Tibial artery (tissue), 4 donors: ENCODE data around the gene C10orf62.

Source experiments
- DNase-seq, 2 donors: peaks; one replicate each; pipeline ENCODE4 v3.0.0-alpha.2; 2019
- H3K27ac ChIP-seq, 2 donors: fragments of 200-600 bp; sonication (generic) in 1 of 2; 1 replicate in 1 of 2; 2 replicates in 1 of 2; pipeline ENCODE4 v1.5.1; 2018 to 2019; ENCODE audit warnings: mild to moderate bottlenecking in 1 of 2
- H3K27me3 ChIP-seq, 2 donors: fragments of 200-600 bp; sonication (generic) in 1 of 2; one replicate each; pipeline versions ENCODE4 v1.5.1 to v1.6.0; 2016 to 2019
- H3K36me3 ChIP-seq, 3 donors: fragments of 200-600 bp; sonication (generic) in 2 of 3; one replicate each; pipeline ENCODE4 v1.5.1; 2016 to 2019; ENCODE audit warnings: mild to moderate bottlenecking in 2 of 3
- H3K4me1 ChIP-seq, 4 donors: fragments of 200-600 bp; sonication (generic) in 2 of 4; 1 replicate in 3 of 4; 2 replicates in 1 of 4; pipeline ENCODE4 v1.5.1; 2016 to 2019
- H3K4me3 ChIP-seq, 2 donors: fragments of 200-600 bp; sonication (generic) in 1 of 2; 1 replicate in 1 of 2; 2 replicates in 1 of 2; pipeline ENCODE4 v1.5.1; 2018 to 2019; ENCODE audit warnings: mild to moderate bottlenecking in 2 of 2
- H3K9me3 ChIP-seq, 3 donors: fragments of 200-600 bp; sonication (generic) in 1 of 3; one replicate each; pipeline ENCODE4 v1.5.1; 2016 to 2019
- intact Hi-C: fragments of 100-400 bp; cut with DNase I; formaldehyde crosslinking; loops from one replicate; pipeline ENCODE4 v1.15.0; 2023; ENCODE audit warnings: low total_unique reads
- TF ChIP-seq, protein P1 (sequence below), 2 experiments: fragments of 200-600 bp in 1 of 2; fragments of 450-650 bp in 1 of 2; IDR thresholded peaks; one replicate each; pipeline ENCODE4 v1.5.1; 2017 to 2019; ENCODE audit warnings: antibody characterized with exemption in 2 of 2, mild to moderate bottlenecking in 1 of 2, moderate library complexity in 1 of 2

C10orf62 gene

GRCh38 chr10:97627731-97628130 lies 38.2 kb downstream of the C10orf62 start:
- H3K36me3 ChIP-seq: no peaks in the 10 kb centered on the region
- TF ChIP-seq, protein P1, sequence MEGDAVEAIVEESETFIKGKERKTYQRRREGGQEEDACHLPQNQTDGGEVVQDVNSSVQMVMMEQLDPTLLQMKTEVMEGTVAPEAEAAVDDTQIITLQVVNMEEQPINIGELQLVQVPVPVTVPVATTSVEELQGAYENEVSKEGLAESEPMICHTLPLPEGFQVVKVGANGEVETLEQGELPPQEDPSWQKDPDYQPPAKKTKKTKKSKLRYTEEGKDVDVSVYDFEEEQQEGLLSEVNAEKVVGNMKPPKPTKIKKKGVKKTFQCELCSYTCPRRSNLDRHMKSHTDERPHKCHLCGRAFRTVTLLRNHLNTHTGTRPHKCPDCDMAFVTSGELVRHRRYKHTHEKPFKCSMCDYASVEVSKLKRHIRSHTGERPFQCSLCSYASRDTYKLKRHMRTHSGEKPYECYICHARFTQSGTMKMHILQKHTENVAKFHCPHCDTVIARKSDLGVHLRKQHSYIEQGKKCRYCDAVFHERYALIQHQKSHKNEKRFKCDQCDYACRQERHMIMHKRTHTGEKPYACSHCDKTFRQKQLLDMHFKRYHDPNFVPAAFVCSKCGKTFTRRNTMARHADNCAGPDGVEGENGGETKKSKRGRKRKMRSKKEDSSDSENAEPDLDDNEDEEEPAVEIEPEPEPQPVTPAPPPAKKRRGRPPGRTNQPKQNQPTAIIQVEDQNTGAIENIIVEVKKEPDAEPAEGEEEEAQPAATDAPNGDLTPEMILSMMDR (IDR thresholded peaks at IDR 0.05): no peak
- H3K27me3 ChIP-seq: no peaks in the 10 kb centered on the region
- H3K4me3 ChIP-seq: no peak overlapping the region
- intact Hi-C loops: no loop called here
- no peaks in the 10 kb centered on the region for H3K9me3 ChIP-seq
- DNase-seq: no peak
- peaks cover 0 to 6% (median 2%) of the 10 kb centered on the region in 4 donors for H3K4me1 ChIP-seq
- no peak overlapping the region for H3K27ac ChIP-seq

DNA sequence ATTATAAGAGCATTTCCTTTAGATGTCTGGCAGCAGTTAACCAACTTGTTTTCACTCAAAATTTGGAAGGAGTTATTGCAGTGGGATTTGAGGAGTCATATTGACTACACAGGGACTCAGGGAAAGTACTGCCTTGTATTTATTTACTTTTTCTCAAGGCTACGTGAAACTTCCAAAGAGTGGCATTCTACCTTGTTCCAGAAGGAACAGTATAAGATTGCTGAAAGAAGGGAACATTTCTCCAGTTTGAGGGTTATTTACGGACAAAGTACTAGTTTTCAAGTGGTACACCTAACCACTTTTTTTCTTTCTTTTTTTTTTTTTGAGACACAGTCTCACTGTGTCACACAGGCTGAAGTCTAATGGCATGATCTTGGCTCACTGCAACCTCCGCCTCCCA lies 38.7 kb downstream of the C10orf62 start:
- H3K27ac ChIP-seq: no peak overlapping the region

DNA sequence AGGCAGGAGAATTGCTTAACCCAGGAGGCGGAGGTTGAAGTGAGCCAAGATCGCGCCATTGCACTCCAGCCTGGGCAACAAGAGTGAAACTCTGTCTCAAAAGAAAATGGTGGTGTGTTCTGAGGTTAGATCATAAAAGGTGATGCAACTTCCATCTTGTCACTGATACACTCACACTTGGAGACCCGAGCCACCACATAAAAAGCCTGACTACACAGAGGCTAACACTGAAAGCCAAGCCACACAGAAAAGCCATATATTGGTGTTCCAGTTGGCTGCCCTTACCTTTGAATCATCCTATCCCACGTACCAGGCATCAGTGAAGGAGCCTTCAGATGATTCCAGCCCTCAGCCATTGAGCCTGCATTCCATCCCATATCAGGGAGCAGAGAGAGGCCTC lies 39.8 kb downstream of the C10orf62 start:
- DNase-seq: no peak
- intact Hi-C loops: no loop called here
- Histone ChIP-seq H3K4me3 (no peak overlapping the region), H3K27ac (no peak overlapping the region), H3K4me1 (peaks cover 0 to 9% (median 6%) of the 10 kb centered on the region in 4 donors), H3K36me3 (no peaks in the 10 kb centered on the region), H3K9me3 (no peaks in the 10 kb centered on the region), H3K27me3 (no peaks in the 10 kb centered on the region)
- TF ChIP-seq, protein P1 (IDR thresholded peaks at IDR 0.05): no peak

More for the DNA sequence above, 38.7 kb downstream of the C10orf62 start:
- DNase-seq: no peak
- Histone ChIP-seq H3K36me3 (no peaks in the 10 kb centered on the region), H3K27me3 (no peaks in the 10 kb centered on the region), H3K4me3 (no peak overlapping the region), H3K9me3 (no peaks in the 10 kb centered on the region), H3K4me1 (peaks cover 0 to 9% (median 3%) of the 10 kb centered on the region in 4 donors)
- intact Hi-C loops: no loop called here
- TF ChIP-seq, protein P1 (IDR thresholded peaks at IDR 0.05): no peak

DNA sequence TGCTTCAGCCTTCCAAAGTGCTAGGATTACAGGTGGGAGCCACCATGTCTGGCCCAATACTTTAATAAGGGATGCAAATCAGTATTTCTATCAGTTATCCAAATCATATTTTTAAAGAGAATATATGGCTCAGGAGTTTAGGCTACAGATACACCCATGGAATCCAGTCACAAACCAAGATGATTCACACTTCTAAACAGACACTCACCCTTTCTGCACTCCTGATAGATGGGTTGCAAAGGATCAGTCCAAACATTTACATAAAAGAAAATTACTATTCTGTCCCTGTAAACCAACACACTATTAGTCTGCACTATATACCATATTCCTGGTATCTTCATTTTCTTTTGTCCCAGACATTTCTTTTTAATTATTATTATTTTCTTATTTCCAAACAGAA lies 41.6 kb downstream of the C10orf62 start:
- intact Hi-C loops: no loop called here
- DNase-seq: no peak
- H3K27me3 ChIP-seq: no peaks in the 10 kb centered on the region
- H3K4me3 ChIP-seq: no peak overlapping the region
- H3K27ac ChIP-seq: no peak overlapping the region
- TF ChIP-seq, protein P1 (IDR thresholded peaks at IDR 0.05): no peak
- H3K36me3 ChIP-seq: no peaks in the 10 kb centered on the region
- peaks cover 0 to 9% (median 6%) of the 10 kb centered on the region in 4 donors for H3K4me1 ChIP-seq
- H3K9me3 ChIP-seq: no peaks in the 10 kb centered on the region

- TF ChIP-seq, protein P1 (IDR thresholded peaks at IDR 0.05): no peak
- no peaks in the 10 kb centered on the region for H3K27me3 ChIP-seq
- peak within 1 kb of the TSS; percentile 71 to 75 for H3K4me3 ChIP-seq
- DNase-seq: peak; percentile 95 to 97
- H3K27ac ChIP-seq: peak within 1 kb of the TSS; percentile 60 to 62
- no peaks in the 10 kb centered on the region for H3K36me3 ChIP-seq
- intact Hi-C loops: no loop called here
- no peaks in the 10 kb centered on the region for H3K9me3 ChIP-seq
- peaks cover 0 to 9% (median 6%) of the 10 kb centered on the region in 4 donors for H3K4me1 ChIP-seq
These were observed 43.7 kb downstream of the C10orf62 start, which contains the start of gene MORN4 for GRCh38 chr10:97632949-97633884. Gene MORN4, minus strand, starts transcription at chr10:97633500. Its CDS starts 13,847 bp downstream, at chr10:97619653.
